HepG2 (cell line): ENCODE measurements around the gene PPP1R15A.
A peak's percentile ranks its signal among the peaks of the same experiment; 100 is the strongest.

ENCODE experiments used
- CHD2 ChIP-seq: IDR thresholded peaks from 2 replicates; pipeline ENCODE4 v1.6.1; 2011; ENCODE audit warnings: low read depth, low read length, improper control_type of control experiment
- CHD4 ChIP-seq: fragments of 200-600 bp; sonication (generic); IDR thresholded peaks from 2 replicates; pipeline ENCODE4 v1.7.0; 2017; ENCODE audit warnings: mild to moderate bottlenecking, low read length, borderline replicate concordance
- CTCF ChIP-seq: sonication (generic); formaldehyde crosslinking; IDR thresholded peaks from 2 replicates; pipeline ENCODE4 v1.5.0; 2020; ENCODE audit warnings: mild to moderate bottlenecking, missing genetic modification reagents, moderate library complexity
- NONO ChIP-seq, 2 experiments: fragments of 450-650 bp in 1 of 2; sonication (generic) in 1 of 2; formaldehyde crosslinking in 1 of 2; IDR thresholded peaks in 1 of 2; conservative IDR thresholded peaks in 1 of 2; 2 replicates each; pipeline versions ENCODE4 v1.6.1 to v1.8.0; 2017 to 2022; ENCODE audit warnings: mild to moderate bottlenecking in 1 of 2, missing genetic modification reagents in 1 of 2, moderate library complexity in 1 of 2
- NR2F2 ChIP-seq: IDR thresholded peaks from 2 replicates; pipeline ENCODE4 v1.6.1; 2012; ENCODE audit warnings: low read depth, inconsistent platforms, borderline replicate concordance
- POLR2A ChIP-seq, 2 experiments: IDR thresholded peaks; 2 replicates each; pipeline ENCODE4 v1.6.1; 2011; ENCODE audit warnings: low read depth in 2 of 2, low read length in 2 of 2, mild to moderate bottlenecking in 1 of 2, moderate library complexity in 1 of 2; ENCODE audit not compliant: insufficient read depth in 1 of 2
- POLR2AphosphoS5 ChIP-seq: IDR thresholded peaks from 2 replicates; pipeline ENCODE4 v1.6.1; 2012; ENCODE audit warnings: low read depth, low read length
- POLR2G ChIP-seq: fragments of 200-400 bp; formaldehyde crosslinking; IDR thresholded peaks from 2 replicates; pipeline ENCODE4 v1.6.1; 2018; ENCODE audit warnings: mild to moderate bottlenecking, low read depth, low read length, moderate library complexity
- UBTF ChIP-seq: sonication (generic); formaldehyde crosslinking; IDR thresholded peaks from 2 replicates; pipeline ENCODE4 v1.4.0; 2020; ENCODE audit warnings: mild to moderate bottlenecking, missing genetic modification reagents
- ZNF329 ChIP-seq: sonication (generic); formaldehyde crosslinking; IDR thresholded peaks from 2 replicates; pipeline ENCODE4 v1.9.0; 2021; ENCODE audit warnings: low read depth, mild to moderate bottlenecking, missing genetic modification reagents
- ZNF430 ChIP-seq: sonication (generic); formaldehyde crosslinking; IDR thresholded peaks from 2 replicates; pipeline ENCODE4 v1.9.0; 2021; ENCODE audit warnings: mild to moderate bottlenecking, missing genetic modification reagents
- ZSCAN20 ChIP-seq: sonication (generic); formaldehyde crosslinking; IDR thresholded peaks from 2 replicates; pipeline ENCODE4 v1.4.0; 2020; ENCODE audit warnings: missing genetic modification reagents, mild to moderate bottlenecking, borderline replicate concordance
- TF ChIP-seq, protein P1 (sequence below): IDR thresholded peaks from 2 replicates; pipeline ENCODE4 v1.6.1; 2018; ENCODE audit warnings: missing genetic modification reagents, mild to moderate bottlenecking, missing compliant biosample characterization

DNA sequence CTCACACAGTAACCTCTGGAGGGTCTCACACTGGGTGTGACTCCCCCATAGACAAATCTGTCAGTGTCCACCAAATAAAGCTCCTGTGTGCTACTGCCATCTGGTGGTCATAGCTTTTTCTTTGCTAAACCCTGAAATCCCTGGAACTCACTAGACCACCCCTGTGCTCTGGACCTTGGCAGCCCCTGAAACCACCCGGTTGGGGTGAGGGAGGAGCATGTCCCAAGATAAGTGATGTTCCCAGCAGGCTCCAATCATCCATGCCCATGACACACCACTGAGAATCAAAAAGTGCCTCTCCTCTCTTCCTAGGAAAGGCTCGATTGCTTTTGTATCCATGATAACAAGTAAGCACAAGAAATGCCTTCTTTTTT, 29.4 kb upstream of the PPP1R15A start:
- TF ChIP-seq, protein P1, sequence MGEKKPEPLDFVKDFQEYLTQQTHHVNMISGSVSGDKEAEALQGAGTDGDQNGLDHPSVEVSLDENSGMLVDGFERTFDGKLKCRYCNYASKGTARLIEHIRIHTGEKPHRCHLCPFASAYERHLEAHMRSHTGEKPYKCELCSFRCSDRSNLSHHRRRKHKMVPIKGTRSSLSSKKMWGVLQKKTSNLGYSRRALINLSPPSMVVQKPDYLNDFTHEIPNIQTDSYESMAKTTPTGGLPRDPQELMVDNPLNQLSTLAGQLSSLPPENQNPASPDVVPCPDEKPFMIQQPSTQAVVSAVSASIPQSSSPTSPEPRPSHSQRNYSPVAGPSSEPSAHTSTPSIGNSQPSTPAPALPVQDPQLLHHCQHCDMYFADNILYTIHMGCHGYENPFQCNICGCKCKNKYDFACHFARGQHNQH (CRISPR knock-in tag), result no peak
- TF ChIP-seq UBTF (CRISPR knock-in tag), result no peak
- peak; percentile 85 for TF ChIP-seq CTCF (CRISPR knock-in tag)
- TF ChIP-seq POLR2AphosphoS5, result no peak
- TF ChIP-seq ZNF430 (CRISPR knock-in tag), result no peak
- no peak for TF ChIP-seq NR2F2
- TF ChIP-seq NONO (IDR thresholded peaks at IDR 0.05), result no peak
- TF ChIP-seq NONO (CRISPR knock-in tag; conservative IDR thresholded peaks at IDR 0.05), result no peak
- no peak for TF ChIP-seq ZSCAN20
- no peak for TF ChIP-seq ZNF329 (CRISPR knock-in tag)
- TF ChIP-seq CHD4, result no peak
- no peak for TF ChIP-seq POLR2A (IDR thresholded peaks at IDR 0.05; ENCODE audit: insufficient read depth in 1 of 2, low read depth in 2 of 2, low read length in 2 of 2)
- no peak for TF ChIP-seq POLR2G
- TF ChIP-seq CHD2, result no peak
